ENCODE data around the gene TGFBI.

The TGFBI gene

GRCh38 chr5:136006164-136006563 lies 22.6 kb upstream of the TGFBI start:
- no peak for TF ChIP-seq SIN3A (IDR thresholded peaks at IDR 0.05; ENCODE audit: borderline replicate concordance, insufficient read depth, low read length)
- TF ChIP-seq TAF1 (IDR thresholded peaks at IDR 0.05; ENCODE audit: borderline replicate concordance, insufficient read depth, low read length) = no peak

- TF ChIP-seq FOXP2 (optimal IDR thresholded peaks at IDR 0.05; ENCODE audit: borderline replicate concordance, extremely low read depth, extremely low read length, insufficient read depth) (no peak), POLR2AphosphoS5 (IDR thresholded peaks at IDR 0.05; ENCODE audit: low read depth, low read length) (no peak), SIN3A (IDR thresholded peaks at IDR 0.05; ENCODE audit: borderline replicate concordance, insufficient read depth, low read length) (no peak), TAF1 (IDR thresholded peaks at IDR 0.05; ENCODE audit: borderline replicate concordance, insufficient read depth, low read length) (no peak), REST (IDR thresholded peaks at IDR 0.05; ENCODE audit: insufficient read depth in 1 of 2, low read depth in 2 of 2, low read length in 2 of 2) (no peak)
Observed at GRCh38 chr5:136006761-136007251, 22.0 kb upstream of the TGFBI start.

- TF ChIP-seq SIN3A (IDR thresholded peaks at IDR 0.05; ENCODE audit: borderline replicate concordance, insufficient read depth, low read length) (no peak), POLR2AphosphoS5 (IDR thresholded peaks at IDR 0.05; ENCODE audit: low read depth, low read length) (no peak), REST (IDR thresholded peaks at IDR 0.05; ENCODE audit: insufficient read depth in 1 of 2, low read depth in 2 of 2, low read length in 2 of 2) (no peak), TAF1 (IDR thresholded peaks at IDR 0.05; ENCODE audit: borderline replicate concordance, insufficient read depth, low read length) (no peak)
Observed at GRCh38 chr5:136007271-136007670, 21.5 kb upstream of the TGFBI start.

- TF ChIP-seq REST (IDR thresholded peaks at IDR 0.05; ENCODE audit: insufficient read depth in 1 of 2, low read depth in 2 of 2, low read length in 2 of 2) (no peak), SIN3A (IDR thresholded peaks at IDR 0.05; ENCODE audit: borderline replicate concordance, insufficient read depth, low read length) (no peak), FOXP2 (optimal IDR thresholded peaks at IDR 0.05; ENCODE audit: borderline replicate concordance, extremely low read depth, extremely low read length, insufficient read depth) (no peak), POLR2AphosphoS5 (IDR thresholded peaks at IDR 0.05; ENCODE audit: low read depth, low read length) (no peak), TAF1 (IDR thresholded peaks at IDR 0.05; ENCODE audit: borderline replicate concordance, insufficient read depth, low read length) (no peak)
Observed at GRCh38 chr5:136011414-136012001, 17.3 kb upstream of the TGFBI start.

GRCh38 chr5:136012041-136012804 lies 16.6 kb upstream of the TGFBI start:
- TF ChIP-seq SIN3A (IDR thresholded peaks at IDR 0.05; ENCODE audit: borderline replicate concordance, insufficient read depth, low read length) (no peak), TAF1 (IDR thresholded peaks at IDR 0.05; ENCODE audit: borderline replicate concordance, insufficient read depth, low read length) (no peak), POLR2AphosphoS5 (IDR thresholded peaks at IDR 0.05; ENCODE audit: low read depth, low read length) (no peak), FOXP2 (optimal IDR thresholded peaks at IDR 0.05; ENCODE audit: borderline replicate concordance, extremely low read depth, extremely low read length, insufficient read depth) (no peak), REST (IDR thresholded peaks at IDR 0.05; ENCODE audit: insufficient read depth in 1 of 2, low read depth in 2 of 2, low read length in 2 of 2) (no peak)
